Ascending aorta (tissue), 2 donors: ENCODE measurements around the gene KIF3A. TPM values are rescaled to one million over a fixed set of nuclear protein-coding genes. Genes with fewer than 3 reads are reported as not detected.

Experiments used
- DNase-seq, 2 donors: peaks; one replicate each; pipeline ENCODE4 v3.0.0-alpha.2; 2019; ENCODE audit warnings: low spot score in 2 of 2
- H3K27ac ChIP-seq, 2 donors: fragments of 200-600 bp; sonication (generic); one replicate each; pipeline ENCODE4 v1.5.1; 2016 to 2017; ENCODE audit warnings: mild to moderate bottlenecking in 1 of 2
- H3K27me3 ChIP-seq: fragments of 200-600 bp; sonication (generic); one replicate; pipeline ENCODE4 v1.5.1; 2017
- H3K36me3 ChIP-seq, 2 donors: fragments of 200-600 bp; sonication (generic); one replicate each; pipeline ENCODE4 v1.5.1; 2016
- H3K4me1 ChIP-seq, 2 donors: fragments of 200-600 bp; sonication (generic); one replicate each; pipeline ENCODE4 v1.5.1; 2016 to 2017; ENCODE audit warnings: mild to moderate bottlenecking in 1 of 2
- H3K4me3 ChIP-seq, 2 donors: fragments of 200-600 bp; sonication (generic); one replicate each; pipeline ENCODE4 v1.5.1; 2016 to 2017; ENCODE audit warnings: mild to moderate bottlenecking in 1 of 2
- H3K9me3 ChIP-seq, 2 donors: fragments of 200-600 bp; sonication (generic); one replicate each; pipeline ENCODE4 v1.5.1; 2016
- CTCF ChIP-seq, 3 experiments: fragments of 200-600 bp in 2 of 3; fragments of 450-650 bp in 1 of 3; sonication (generic) in 2 of 3; IDR thresholded peaks; one replicate each; pipeline ENCODE4 v1.5.1; 2016 to 2019; ENCODE audit warnings: antibody characterized with exemption in 3 of 3, mild to moderate bottlenecking in 1 of 3, moderate library complexity in 1 of 3
- intact Hi-C: fragments of 100-400 bp; cut with DNase I; formaldehyde crosslinking; loops from one replicate; pipeline ENCODE4 v1.15.1; 2023
- total RNA-seq: library from RNA; depleted of rRNA; stranded (reverse); fragments of >200 nt; gene quantifications from one replicate; pipeline ENCODE4 v1.1.0, GENCODE V29; 2016

KIF3A gene
- total RNA-seq, 1 donor from 2014 or later: 4.4 TPM

GRCh38 chr5:132681983-132682382, 55.4 kb downstream of the KIF3A start:
- DNase-seq: no peak
- no peaks in the 10 kb centered on the region for H3K27me3 ChIP-seq
- no peak for TF ChIP-seq CTCF (IDR thresholded peaks at IDR 0.05)
- no peaks in the 10 kb centered on the region for H3K36me3 ChIP-seq
- H3K4me1 ChIP-seq: peaks cover 9 to 11% of the 10 kb centered on the region in 2 donors
- no peak overlapping the region for H3K4me3 ChIP-seq
- no peaks in the 10 kb centered on the region for H3K9me3 ChIP-seq
- intact Hi-C loops: no loop called here
- H3K27ac ChIP-seq: no peak overlapping the region

- intact Hi-C loops: no loop called here
- no peaks in the 10 kb centered on the region for H3K27me3 ChIP-seq
- no peak for DNase-seq
- H3K9me3 ChIP-seq: no peaks in the 10 kb centered on the region
- peaks cover 9 to 16% of the 10 kb centered on the region in 2 donors for H3K4me1 ChIP-seq
- no peaks in the 10 kb centered on the region for H3K36me3 ChIP-seq
- no peak for TF ChIP-seq CTCF (IDR thresholded peaks at IDR 0.05)
- H3K27ac ChIP-seq: no peak overlapping the region
- H3K4me3 ChIP-seq: no peak overlapping the region
Observed at GRCh38 chr5:132681476-132681831, 55.9 kb downstream of the KIF3A start.

GRCh38 chr5:132680780-132681475, 56.4 kb downstream of the KIF3A start:
- TF ChIP-seq CTCF (IDR thresholded peaks at IDR 0.05): no peak
- Histone ChIP-seq H3K4me1 (peaks cover 9 to 16% of the 10 kb centered on the region in 2 donors), H3K27me3 (no peaks in the 10 kb centered on the region), H3K4me3 (no peak overlapping the region), H3K27ac (no peak overlapping the region), H3K9me3 (no peaks in the 10 kb centered on the region), H3K36me3 (no peaks in the 10 kb centered on the region)
- DNase-seq: no peak
- intact Hi-C loops: no loop called here

GRCh38 chr5:132679717-132680380, 57.5 kb downstream of the KIF3A start:
- Histone ChIP-seq H3K36me3 (no peaks in the 10 kb centered on the region), H3K4me3 (no peak overlapping the region), H3K27me3 (no peaks in the 10 kb centered on the region), H3K4me1 (peaks cover 9 to 23% of the 10 kb centered on the region in 2 donors), H3K27ac (no peak overlapping the region), H3K9me3 (no peaks in the 10 kb centered on the region)
- peak in 1 of 2 donors; percentile 28 for DNase-seq
- intact Hi-C loops: loop anchor here (5.0 kb wide), 2 partner anchors 123 to 183 kb away; partner anchors contain the start of gene RAD50
- no peak for TF ChIP-seq CTCF (IDR thresholded peaks at IDR 0.05)

- no peaks in the 10 kb centered on the region for H3K36me3 ChIP-seq
- DNase-seq: no peak
- TF ChIP-seq CTCF (IDR thresholded peaks at IDR 0.05): no peak
- H3K27me3 ChIP-seq: no peaks in the 10 kb centered on the region
- no peaks in the 10 kb centered on the region for H3K9me3 ChIP-seq
- H3K4me3 ChIP-seq: no peak overlapping the region
- H3K27ac ChIP-seq: no peak overlapping the region
- intact Hi-C loops: loop anchor here (5.0 kb wide), 2 partner anchors 122 to 182 kb away; partner anchors contain the start of gene RAD50
- peaks cover 9 to 23% of the 10 kb centered on the region in 2 donors for H3K4me1 ChIP-seq
Observed at GRCh38 chr5:132679166-132679565, 58.2 kb downstream of the KIF3A start.
